MM.1S (cell line): ENCODE measurements around the gene NELL1.

Experiments
- DNase-seq: peaks from one replicate; pipeline ENCODE4 v3.0.0-alpha.2; 2015
- H2AFZ ChIP-seq: fragments of 300-600 bp; sonication (generic); 2 replicates; pipeline ENCODE4 v1.6.0; 2016; ENCODE audit warnings: antibody characterized with exemption, low read length
- H3F3A ChIP-seq: fragments of 300-600 bp; sonication (generic); 2 replicates; pipeline ENCODE4 v1.6.1; 2016; ENCODE audit warnings: mild to moderate bottlenecking, antibody characterized with exemption, low read length, moderate library complexity, mixed read lengths; ENCODE audit not compliant: insufficient read depth
- H3K27ac ChIP-seq: fragments of 300-600 bp; sonication (generic); 2 replicates; pipeline ENCODE4 v1.5.1; 2016; ENCODE audit warnings: mild to moderate bottlenecking, low read length
- H3K27me3 ChIP-seq: fragments of 300-600 bp; sonication (generic); replicated peaks from 2 replicates; pipeline ENCODE4 v1.6.0; 2016; ENCODE audit warnings: low read length; ENCODE audit not compliant: insufficient read depth
- H3K36me3 ChIP-seq: fragments of 300-600 bp; sonication (generic); replicated peaks from 2 replicates; pipeline ENCODE4 v1.6.1; 2016; ENCODE audit warnings: mild to moderate bottlenecking, low read length, mixed read lengths; ENCODE audit not compliant: insufficient read depth
- H3K4me1 ChIP-seq: fragments of 300-600 bp; sonication (generic); 2 replicates; pipeline ENCODE4 v1.6.1; 2016; ENCODE audit warnings: low read length, mixed read lengths
- H3K4me2 ChIP-seq: fragments of 300-600 bp; sonication (generic); 2 replicates; pipeline ENCODE4 v1.6.0; 2016; ENCODE audit warnings: low read depth, low read length
- H3K4me3 ChIP-seq: fragments of 300-600 bp; sonication (generic); 2 replicates; pipeline ENCODE4 v1.5.1; 2016; ENCODE audit warnings: low read length, mixed read lengths
- H3K79me2 ChIP-seq: fragments of 300-600 bp; sonication (generic); 2 replicates; pipeline ENCODE4 v1.6.1; 2016; ENCODE audit warnings: mixed run types, low read length, mixed read lengths
- H3K9ac ChIP-seq: fragments of 300-600 bp; sonication (generic); 2 replicates; pipeline ENCODE4 v1.6.1; 2016; ENCODE audit warnings: low read length, mixed read lengths
- H3K9me2 ChIP-seq: fragments of 300-600 bp; sonication (generic); replicated peaks from 2 replicates; pipeline ENCODE4 v1.6.1; 2016; ENCODE audit warnings: mild to moderate bottlenecking, low read length, mixed read lengths; ENCODE audit not compliant: insufficient read depth
- H3K9me3 ChIP-seq: fragments of 300-600 bp; sonication (generic); replicated peaks from 2 replicates; pipeline ENCODE4 v1.6.1; 2016; ENCODE audit warnings: mild to moderate bottlenecking, low read length, mixed read lengths; ENCODE audit not compliant: insufficient read depth
- H4K20me1 ChIP-seq: fragments of 300-600 bp; sonication (generic); 2 replicates; pipeline ENCODE4 v1.6.1; 2016; ENCODE audit warnings: mild to moderate bottlenecking, low read length, moderate library complexity, mixed read lengths; ENCODE audit not compliant: insufficient read depth
- EZH2 ChIP-seq: fragments of 300-600 bp; sonication (generic); optimal IDR thresholded peaks from 2 replicates; pipeline ENCODE3; 2017; ENCODE audit warnings: low read depth, mild to moderate bottlenecking, antibody characterized with exemption, low read length, mixed read lengths
- EZH2phosphoT487 ChIP-seq: fragments of 300-600 bp; sonication (generic); IDR thresholded peaks from 2 replicates; pipeline ENCODE4 v1.6.1; 2018; ENCODE audit warnings: antibody characterized with exemption, low read length
- TF ChIP-seq, protein P1 (sequence below): fragments of 300-600 bp; sonication (generic); IDR thresholded peaks from 2 replicates; pipeline ENCODE4 v1.5.1; 2016; ENCODE audit warnings: antibody characterized with exemption, low read length, mixed read lengths

NELL1 gene

GRCh38 chr11:21026685-21027084 lies 357.3 kb downstream of the NELL1 start:
- no peak overlapping the region for H2AFZ ChIP-seq
- no peaks in the 10 kb centered on the region for H4K20me1 ChIP-seq
- H3F3A ChIP-seq: no peaks in the 10 kb centered on the region
- no peak for DNase-seq
- H3K4me3 ChIP-seq: no peak overlapping the region
- H3K27me3 ChIP-seq: no peaks in the 10 kb centered on the region
- no peak overlapping the region for H3K27ac ChIP-seq
- H3K4me1 ChIP-seq: no peaks in the 10 kb centered on the region
- H3K79me2 ChIP-seq: no peaks in the 10 kb centered on the region
- no peaks in the 10 kb centered on the region for H3K9me3 ChIP-seq
- no peaks in the 10 kb centered on the region for H3K36me3 ChIP-seq
- TF ChIP-seq, protein P1, sequence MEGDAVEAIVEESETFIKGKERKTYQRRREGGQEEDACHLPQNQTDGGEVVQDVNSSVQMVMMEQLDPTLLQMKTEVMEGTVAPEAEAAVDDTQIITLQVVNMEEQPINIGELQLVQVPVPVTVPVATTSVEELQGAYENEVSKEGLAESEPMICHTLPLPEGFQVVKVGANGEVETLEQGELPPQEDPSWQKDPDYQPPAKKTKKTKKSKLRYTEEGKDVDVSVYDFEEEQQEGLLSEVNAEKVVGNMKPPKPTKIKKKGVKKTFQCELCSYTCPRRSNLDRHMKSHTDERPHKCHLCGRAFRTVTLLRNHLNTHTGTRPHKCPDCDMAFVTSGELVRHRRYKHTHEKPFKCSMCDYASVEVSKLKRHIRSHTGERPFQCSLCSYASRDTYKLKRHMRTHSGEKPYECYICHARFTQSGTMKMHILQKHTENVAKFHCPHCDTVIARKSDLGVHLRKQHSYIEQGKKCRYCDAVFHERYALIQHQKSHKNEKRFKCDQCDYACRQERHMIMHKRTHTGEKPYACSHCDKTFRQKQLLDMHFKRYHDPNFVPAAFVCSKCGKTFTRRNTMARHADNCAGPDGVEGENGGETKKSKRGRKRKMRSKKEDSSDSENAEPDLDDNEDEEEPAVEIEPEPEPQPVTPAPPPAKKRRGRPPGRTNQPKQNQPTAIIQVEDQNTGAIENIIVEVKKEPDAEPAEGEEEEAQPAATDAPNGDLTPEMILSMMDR: no peak
- no peak for TF ChIP-seq EZH2phosphoT487
- TF ChIP-seq EZH2: no peak
- no peak overlapping the region for H3K4me2 ChIP-seq
- no peaks in the 10 kb centered on the region for H3K9me2 ChIP-seq
- no peak overlapping the region for H3K9ac ChIP-seq

DNA sequence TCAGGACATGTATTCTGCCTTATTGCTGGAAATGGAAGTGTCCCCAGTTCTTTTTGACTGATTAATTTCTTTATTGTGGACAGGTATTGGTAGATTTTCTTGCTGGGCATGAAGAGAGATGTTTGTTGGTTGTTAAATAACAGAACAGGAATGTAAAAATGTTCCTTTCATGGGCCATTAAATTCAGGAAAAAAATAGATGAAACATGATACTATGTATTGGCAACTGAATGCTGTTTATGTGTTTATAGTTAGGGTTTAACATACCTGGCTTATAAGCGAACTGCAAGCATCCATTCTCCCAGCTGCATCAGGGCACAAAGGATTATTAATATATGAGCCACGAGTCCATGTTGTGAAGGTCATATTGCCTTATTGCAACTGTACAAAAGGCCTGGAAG lies 368.5 kb downstream of the NELL1 start:
- H3K79me2 ChIP-seq: no peaks in the 10 kb centered on the region
- H3K27ac ChIP-seq: no peak overlapping the region
- H4K20me1 ChIP-seq: no peaks in the 10 kb centered on the region
- H3K9ac ChIP-seq: no peak overlapping the region
- H3K9me3 ChIP-seq: no peaks in the 10 kb centered on the region
- no peaks in the 10 kb centered on the region for H3K9me2 ChIP-seq
- DNase-seq: no peak
- no peaks in the 10 kb centered on the region for H3K36me3 ChIP-seq
- no peak overlapping the region for H3K4me3 ChIP-seq
- no peaks in the 10 kb centered on the region for H3K27me3 ChIP-seq
- TF ChIP-seq EZH2phosphoT487: no peak
- TF ChIP-seq, protein P1: no peak
- TF ChIP-seq EZH2: no peak
- no peak overlapping the region for H3K4me2 ChIP-seq
- no peak overlapping the region for H2AFZ ChIP-seq
- H3K4me1 ChIP-seq: no peaks in the 10 kb centered on the region
- H3F3A ChIP-seq: no peaks in the 10 kb centered on the region

DNA sequence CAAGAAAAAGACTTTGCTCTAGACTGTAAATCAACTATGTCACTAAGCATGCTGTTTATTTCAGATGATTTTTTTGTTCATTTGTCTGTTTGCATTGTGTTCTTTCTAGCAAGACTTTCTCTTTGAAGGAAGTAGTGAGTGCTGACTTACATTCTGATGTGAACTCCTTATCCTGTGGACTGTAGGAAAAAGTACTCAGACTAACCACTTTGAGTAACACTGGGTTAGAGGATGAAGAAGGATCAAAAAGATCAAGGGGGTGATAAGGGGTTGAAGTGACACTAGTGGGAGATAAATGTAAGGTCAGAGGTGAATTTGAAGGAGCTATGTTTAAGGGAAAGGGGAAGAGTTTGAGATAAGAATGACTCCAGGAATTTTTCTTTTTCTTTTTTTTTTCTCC lies 369.4 kb downstream of the NELL1 start:
- no peaks in the 10 kb centered on the region for H3F3A ChIP-seq
- no peaks in the 10 kb centered on the region for H4K20me1 ChIP-seq
- no peaks in the 10 kb centered on the region for H3K27me3 ChIP-seq
- no peaks in the 10 kb centered on the region for H3K36me3 ChIP-seq
- H3K9me3 ChIP-seq: no peaks in the 10 kb centered on the region
- no peaks in the 10 kb centered on the region for H3K9me2 ChIP-seq
- no peak overlapping the region for H3K4me3 ChIP-seq
- TF ChIP-seq EZH2phosphoT487 (no peak), EZH2 (no peak)
- TF ChIP-seq, protein P1: no peak
- no peak overlapping the region for H3K27ac ChIP-seq
- no peak for DNase-seq
- no peak overlapping the region for H3K9ac ChIP-seq
- H2AFZ ChIP-seq: no peak overlapping the region
- H3K4me1 ChIP-seq: no peaks in the 10 kb centered on the region
- H3K79me2 ChIP-seq: no peaks in the 10 kb centered on the region
- H3K4me2 ChIP-seq: no peak overlapping the region

DNA sequence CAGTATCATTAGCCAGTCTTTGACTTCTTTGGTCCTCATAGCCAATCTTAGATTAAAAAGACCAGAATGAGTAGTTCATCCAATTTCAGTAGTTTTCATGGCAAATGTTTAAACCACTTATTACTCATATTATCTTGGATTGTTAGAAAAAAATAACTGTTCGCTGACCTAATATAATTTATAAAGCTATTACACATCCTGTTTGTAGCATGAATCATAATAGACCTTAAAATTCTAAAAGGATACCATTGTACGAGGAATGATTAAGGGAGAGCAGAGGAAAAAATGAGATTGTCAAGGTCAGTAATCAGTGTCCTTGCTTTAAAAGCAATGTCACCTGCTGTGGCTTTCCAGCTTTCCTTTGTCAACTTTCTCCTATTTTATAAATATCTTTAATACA lies 371.2 kb downstream of the NELL1 start:
- H3K27ac ChIP-seq: no peak overlapping the region
- H3K9me3 ChIP-seq: no peaks in the 10 kb centered on the region
- no peak overlapping the region for H3K4me2 ChIP-seq
- DNase-seq: no peak
- no peak overlapping the region for H2AFZ ChIP-seq
- no peak overlapping the region for H3K4me3 ChIP-seq
- H3K4me1 ChIP-seq: no peaks in the 10 kb centered on the region
- no peak overlapping the region for H3K9ac ChIP-seq
- H3K27me3 ChIP-seq: no peaks in the 10 kb centered on the region
- TF ChIP-seq, protein P1: no peak
- no peak for TF ChIP-seq EZH2phosphoT487
- TF ChIP-seq EZH2: no peak
- H4K20me1 ChIP-seq: no peaks in the 10 kb centered on the region
- no peaks in the 10 kb centered on the region for H3K36me3 ChIP-seq
- no peaks in the 10 kb centered on the region for H3K9me2 ChIP-seq
- H3K79me2 ChIP-seq: no peaks in the 10 kb centered on the region
- no peaks in the 10 kb centered on the region for H3F3A ChIP-seq
